ENCODE measurements around the gene LMAN2. TPM values are rescaled to one million over a fixed set of nuclear protein-coding genes. Genes with fewer than 3 reads are reported as not detected.
"Not testable (repeated sequence)": the region's sequence is repeated elsewhere in the genome, so short reads cannot be mapped to it uniquely, and the experiment has no call there.

Gene LMAN2
- polyA plus RNA-seq, 1 experiment: 150 TPM

DNA sequence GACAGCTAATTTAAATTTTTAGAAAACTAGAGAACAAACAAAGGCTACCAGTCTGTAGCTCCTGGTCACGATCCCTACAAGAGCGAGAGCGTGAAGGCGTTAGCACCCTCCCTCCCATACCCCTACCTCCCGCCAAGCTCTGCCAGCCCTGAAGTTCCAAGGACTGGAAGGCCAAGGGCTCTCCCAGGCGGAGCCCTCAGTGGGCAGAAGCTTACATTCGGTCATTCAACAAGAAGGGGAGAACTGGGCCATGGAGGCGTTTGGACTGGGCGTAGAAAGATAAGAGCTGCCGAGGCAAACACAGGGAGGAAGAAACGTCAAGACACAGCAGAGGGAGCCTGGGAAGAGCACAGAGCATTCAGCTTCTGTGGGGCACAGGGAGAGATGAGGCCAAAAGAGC, 42.7 kb downstream of the LMAN2 start:
- no peaks in the 10 kb centered on the region; the same call in 1 of the 2 replicates for H3K9me3 ChIP-seq (ENCODE audit: control insufficient read depth, insufficient read depth, low read length)
- CTCF ChIA-PET: interaction anchor here (0.6 to 2.8 kb wide), 11 partner anchors 9 to 275 kb away, joined by 3 to 35 read pairs (median 5); partner anchors contain the start of gene LMAN2
- no peak overlapping the region for H3K27ac ChIP-seq (ENCODE audit: low read depth, low read length)
- POLR2A ChIA-PET: interaction anchor here (0.9 kb wide), 1 partner anchor 210 kb away, joined by 3 read pairs; no protein-coding TSS in a partner anchor
- H3K27me3 ChIP-seq (ENCODE audit: control insufficient read depth, insufficient read depth, low read length): no peaks in the 10 kb centered on the region
- H3K4me3 ChIP-seq (ENCODE audit: low read depth, low read length): no peak overlapping the region
- TF ChIP-seq, protein P1, sequence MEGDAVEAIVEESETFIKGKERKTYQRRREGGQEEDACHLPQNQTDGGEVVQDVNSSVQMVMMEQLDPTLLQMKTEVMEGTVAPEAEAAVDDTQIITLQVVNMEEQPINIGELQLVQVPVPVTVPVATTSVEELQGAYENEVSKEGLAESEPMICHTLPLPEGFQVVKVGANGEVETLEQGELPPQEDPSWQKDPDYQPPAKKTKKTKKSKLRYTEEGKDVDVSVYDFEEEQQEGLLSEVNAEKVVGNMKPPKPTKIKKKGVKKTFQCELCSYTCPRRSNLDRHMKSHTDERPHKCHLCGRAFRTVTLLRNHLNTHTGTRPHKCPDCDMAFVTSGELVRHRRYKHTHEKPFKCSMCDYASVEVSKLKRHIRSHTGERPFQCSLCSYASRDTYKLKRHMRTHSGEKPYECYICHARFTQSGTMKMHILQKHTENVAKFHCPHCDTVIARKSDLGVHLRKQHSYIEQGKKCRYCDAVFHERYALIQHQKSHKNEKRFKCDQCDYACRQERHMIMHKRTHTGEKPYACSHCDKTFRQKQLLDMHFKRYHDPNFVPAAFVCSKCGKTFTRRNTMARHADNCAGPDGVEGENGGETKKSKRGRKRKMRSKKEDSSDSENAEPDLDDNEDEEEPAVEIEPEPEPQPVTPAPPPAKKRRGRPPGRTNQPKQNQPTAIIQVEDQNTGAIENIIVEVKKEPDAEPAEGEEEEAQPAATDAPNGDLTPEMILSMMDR (IDR thresholded peaks at IDR 0.05; ENCODE audit: low read depth, low read length): no peak
- DNase-seq (ENCODE audit: low read depth, low spot score): no peak

DNA sequence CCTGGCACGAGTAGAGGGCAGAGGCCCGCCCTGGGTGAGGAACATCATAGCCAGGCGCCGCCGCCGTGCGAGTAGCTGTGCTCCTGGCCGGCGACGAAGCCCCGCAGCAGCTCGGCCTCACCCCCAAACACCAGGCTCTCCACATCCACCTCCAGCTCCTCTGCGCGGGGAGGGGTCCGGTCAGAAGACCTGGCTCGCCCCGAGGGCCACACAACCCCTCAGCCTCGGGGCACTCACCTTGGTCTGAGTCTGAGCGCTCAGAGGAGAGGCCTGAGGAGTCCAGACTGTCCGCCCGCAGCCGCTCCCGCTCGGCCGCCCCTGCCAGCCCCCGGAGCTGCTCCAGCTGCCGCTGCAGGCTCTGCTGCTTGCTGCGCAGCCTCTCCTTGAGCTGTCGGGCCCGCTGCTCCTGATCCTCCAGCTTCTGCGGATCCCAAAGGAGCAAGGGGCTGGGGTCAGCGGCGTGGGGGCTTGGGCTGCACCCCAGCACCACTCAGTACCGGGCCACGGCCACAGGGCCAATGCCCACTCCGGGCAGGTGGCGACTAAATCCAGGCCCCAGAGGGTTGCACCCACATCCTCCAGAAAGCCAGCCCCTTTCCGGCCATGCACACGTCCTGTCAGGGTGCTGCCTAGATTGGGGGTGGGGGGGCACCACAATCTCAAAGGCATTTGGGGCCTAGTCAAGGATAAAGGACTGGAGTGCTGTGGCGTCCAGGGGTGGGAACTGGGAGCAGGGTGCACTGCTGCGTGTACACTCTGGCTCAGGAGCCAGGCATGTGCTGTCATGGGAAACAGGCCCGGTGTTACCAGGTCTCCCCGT, 43.7 kb downstream of the LMAN2 start:
- Histone ChIP-seq H3K4me3 (ENCODE audit: low read depth, low read length) (no peak overlapping the region), H3K27me3 (ENCODE audit: control insufficient read depth, insufficient read depth, low read length) (no peaks in the 10 kb centered on the region), H3K27ac (ENCODE audit: low read depth, low read length) (no peak overlapping the region), H3K9me3 (ENCODE audit: control insufficient read depth, insufficient read depth, low read length) (no peaks in the 10 kb centered on the region; the same call in 1 of the 2 replicates)
- POLR2A ChIA-PET: no interaction called here
- TF ChIP-seq, protein P1 (IDR thresholded peaks at IDR 0.05; ENCODE audit: low read depth, low read length): no peak
- CTCF ChIA-PET: interaction anchor here (1.2 to 2.6 kb wide), 2 partner anchors 182 to 194 kb away, joined by 3 to 35 read pairs; no protein-coding TSS in a partner anchor
- DNase-seq (ENCODE audit: low read depth, low spot score): no peak

DNA sequence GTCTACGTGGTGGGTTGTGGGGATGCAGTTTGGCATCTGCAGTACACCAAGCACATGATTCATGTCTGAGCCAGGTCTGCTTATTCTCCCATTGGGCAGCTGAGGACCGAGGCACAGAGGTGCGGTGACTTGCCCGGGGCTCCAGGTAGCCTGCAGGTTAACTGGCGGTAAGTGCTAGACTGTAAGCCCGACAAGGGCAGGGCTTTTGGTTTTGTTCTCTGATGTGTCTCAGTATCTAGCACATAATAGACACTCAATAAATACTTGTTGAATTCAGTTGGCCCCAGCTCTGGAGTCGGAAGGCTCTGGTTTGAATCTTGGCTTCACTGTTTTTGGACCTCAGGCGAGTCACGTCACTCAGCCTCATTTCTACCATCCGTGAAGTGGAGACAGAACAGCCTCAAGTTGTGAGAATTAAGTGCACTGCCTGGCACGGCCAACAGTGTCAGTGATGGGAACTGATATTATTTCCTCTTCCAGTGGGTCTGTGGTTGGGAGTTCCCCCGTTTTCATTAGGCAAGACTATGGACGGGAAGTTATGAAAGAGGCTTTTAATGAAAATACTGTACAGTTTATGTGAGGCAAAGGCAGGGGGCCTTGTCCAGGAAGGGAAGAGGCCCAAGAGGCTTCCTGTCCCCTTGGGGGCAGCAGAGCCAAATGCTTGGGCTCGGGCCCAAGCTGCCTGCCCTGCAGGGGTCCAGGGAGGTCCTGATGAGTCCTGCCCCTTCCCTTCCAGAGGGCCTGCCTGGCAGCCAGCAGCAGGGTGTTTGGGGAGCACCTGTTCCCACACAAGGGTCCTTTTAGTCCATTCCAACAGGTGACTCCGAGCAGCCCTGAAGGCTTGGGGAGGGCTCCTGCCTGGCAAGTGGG, 44.6 kb downstream of the LMAN2 start:
- H3K27me3 ChIP-seq (ENCODE audit: control insufficient read depth, insufficient read depth, low read length): no peaks in the 10 kb centered on the region
- no peaks in the 10 kb centered on the region; the same call in 1 of the 2 replicates for H3K9me3 ChIP-seq (ENCODE audit: control insufficient read depth, insufficient read depth, low read length)
- TF ChIP-seq, protein P1 (IDR thresholded peaks at IDR 0.05; ENCODE audit: low read depth, low read length): no peak
- H3K4me3 ChIP-seq (ENCODE audit: low read depth, low read length): no peak overlapping the region
- DNase-seq (ENCODE audit: low read depth, low spot score): no peak
- ChIA-PET POLR2A (no interaction called here), CTCF (no interaction called here)
- H3K27ac ChIP-seq (ENCODE audit: low read depth, low read length): no peak overlapping the region

DNA sequence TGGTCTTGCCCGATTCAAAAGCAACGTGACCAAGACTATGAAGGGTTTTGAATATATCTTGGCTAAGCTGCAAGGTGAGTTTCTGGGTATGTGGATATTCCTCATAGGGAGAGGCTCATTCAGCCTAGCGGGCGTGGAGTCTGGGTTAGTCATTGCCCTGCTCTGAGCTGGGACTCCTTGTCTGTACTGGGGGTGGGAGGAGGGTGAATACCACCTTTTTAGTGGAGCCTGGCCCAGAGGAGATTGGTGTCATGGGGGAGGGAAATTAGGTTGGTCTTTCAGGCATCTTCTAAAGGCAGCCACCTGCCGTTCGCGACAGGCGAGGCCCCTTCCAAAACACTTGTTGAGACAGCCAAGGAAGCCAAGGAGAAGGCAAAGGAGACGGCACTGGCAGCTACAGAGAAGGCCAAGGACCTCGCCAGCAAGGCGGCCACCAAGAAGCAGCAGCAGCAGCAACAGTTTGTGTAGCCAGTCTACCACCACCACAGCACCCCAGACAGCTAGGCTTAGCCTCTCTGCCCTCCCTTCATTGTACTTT, 45.3 kb downstream of the LMAN2 start:
- POLR2A ChIA-PET; DNase-seq (ENCODE audit: low read depth, low spot score); CTCF ChIA-PET; H3K4me3 ChIP-seq (ENCODE audit: low read depth, low read length); H3K27me3 ChIP-seq (ENCODE audit: control insufficient read depth, insufficient read depth, low read length); H3K27ac ChIP-seq (ENCODE audit: low read depth, low read length); H3K9me3 ChIP-seq (ENCODE audit: control insufficient read depth, insufficient read depth, low read length): not testable (repeated sequence)

DNA sequence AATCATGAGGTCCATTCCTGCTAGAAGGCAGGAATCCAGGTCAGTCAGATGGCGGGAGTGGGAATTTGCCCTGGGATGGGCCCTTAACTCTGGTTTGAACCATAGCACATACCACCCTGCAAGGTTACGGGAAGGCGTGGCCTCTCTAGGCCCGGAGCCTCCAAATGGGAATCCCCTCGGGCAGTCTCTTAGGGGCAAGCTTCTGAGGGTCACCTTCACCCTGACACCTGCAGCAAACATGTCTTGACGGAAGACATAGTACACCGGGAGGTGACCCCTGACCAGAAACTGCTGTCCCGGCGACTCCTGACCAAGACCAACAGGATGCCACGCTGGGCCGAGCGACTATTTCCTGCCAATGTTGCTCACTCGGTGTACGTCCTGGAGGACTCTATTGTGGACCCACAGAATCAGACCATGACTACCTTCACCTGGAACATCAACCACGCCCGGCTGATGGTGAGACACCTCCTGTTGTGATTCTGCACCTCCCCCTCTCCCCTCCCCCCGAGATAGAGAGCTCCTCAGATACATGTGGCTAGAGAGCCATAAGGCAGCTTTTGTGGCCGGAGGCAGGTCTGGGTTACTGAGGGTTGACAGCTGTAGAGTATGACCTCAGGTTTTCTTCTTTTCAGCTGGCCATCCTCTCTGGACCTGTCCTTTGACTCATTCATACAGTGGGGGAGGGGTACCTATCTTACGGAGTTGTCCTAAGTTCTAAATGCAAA, 46.9 kb downstream of the LMAN2 start:
- Histone ChIP-seq H3K4me3 (ENCODE audit: low read depth, low read length) (peak overlapping the region; percentile 89), H3K27ac (ENCODE audit: low read depth, low read length) (peak overlapping the region; percentile 39), H3K27me3 (ENCODE audit: control insufficient read depth, insufficient read depth, low read length) (no peaks in the 10 kb centered on the region), H3K9me3 (ENCODE audit: control insufficient read depth, insufficient read depth, low read length) (no peaks in the 10 kb centered on the region; the same call in 1 of the 2 replicates)
- TF ChIP-seq, protein P1 (IDR thresholded peaks at IDR 0.05; ENCODE audit: low read depth, low read length): no peak
- POLR2A ChIA-PET: interaction anchor here (0.6 kb wide), 1 partner anchor 142 kb away, joined by 3 read pairs; no protein-coding TSS in a partner anchor
- no peak for DNase-seq (ENCODE audit: low read depth, low spot score)
- CTCF ChIA-PET: interaction anchor here (0.7 to 4.0 kb wide), 2 partner anchors 14 to 191 kb away, joined by 4 to 33 read pairs; no protein-coding TSS in a partner anchor

Data from AG04450 (cell line).